ENCODE results near the gene KAT6B.

- TF ChIP-seq EZH2 (IDR thresholded peaks at IDR 0.05; ENCODE audit: borderline replicate concordance, control insufficient read depth, low read depth, low read length) = no peak
- no peak for TF ChIP-seq EP300 (IDR thresholded peaks at IDR 0.05; ENCODE audit: borderline replicate concordance in 1 of 2, control insufficient read depth in 1 of 2, low read depth in 2 of 2, low read length in 2 of 2)
- no peak for TF ChIP-seq POLR2AphosphoS5 (IDR thresholded peaks at IDR 0.05; ENCODE audit: low read length)
- TF ChIP-seq SIN3A (IDR thresholded peaks at IDR 0.05; ENCODE audit: low read depth, low read length) = no peak
- TF ChIP-seq TCF3 (IDR thresholded peaks at IDR 0.05; ENCODE audit: borderline replicate concordance, insufficient read depth, low read depth, low read length) = no peak
- no peak for TF ChIP-seq CTCF (IDR thresholded peaks at IDR 0.05 in 2 of 3, conservative IDR thresholded peaks at IDR 0.05 in 1 of 3; ENCODE audit: control insufficient read depth in 2 of 3, extremely low read depth in 1 of 3, insufficient read depth in 1 of 3, low read depth in 3 of 3, low read length in 3 of 3)
- no peak for TF ChIP-seq RFX5 (IDR thresholded peaks at IDR 0.05; ENCODE audit: low read depth, low read length)
- TF ChIP-seq EGR1 (IDR thresholded peaks at IDR 0.05; ENCODE audit: borderline replicate concordance in 1 of 2, low read depth in 2 of 2, low read length in 2 of 2) = no peak
- no peak for TF ChIP-seq ATF2 (IDR thresholded peaks at IDR 0.05; ENCODE audit: low read length)
- TF ChIP-seq POLR2A (IDR thresholded peaks at IDR 0.05; ENCODE audit: low read depth, low read length) = no peak
- TF ChIP-seq ATF3 (IDR thresholded peaks at IDR 0.05; ENCODE audit: borderline replicate concordance, extremely low read depth, low read depth, low read length) = no peak
- TF ChIP-seq CBX5 (IDR thresholded peaks at IDR 0.05; ENCODE audit: low read depth) = no peak
- no peak for TF ChIP-seq RAD21 (IDR thresholded peaks at IDR 0.05; ENCODE audit: insufficient read depth, low read depth, low read length)
Observed at GRCh38 chr10:75001715-75002350, 175.4 kb downstream of the KAT6B start.
